ENCODE results near the gene PARD3.

Gene PARD3

GRCh38 chr10:34524369-34525091 lies 290.6 kb downstream of the PARD3 start:
- no peak for DNase-seq

GRCh38 chr10:34523017-34523767 lies 291.9 kb downstream of the PARD3 start:
- DNase-seq, result no peak

- no peak for DNase-seq
These were observed 292.6 kb downstream of the PARD3 start for GRCh38 chr10:34522546-34522945.

GRCh38 chr10:34520510-34520909 lies 294.6 kb downstream of the PARD3 start:
- no peak for DNase-seq

GRCh38 chr10:34520084-34520483 lies 295.0 kb downstream of the PARD3 start:
- DNase-seq, result no peak

- no peak for DNase-seq
These were observed 300.8 kb downstream of the PARD3 start for GRCh38 chr10:34514290-34514689.

GRCh38 chr10:34513636-34514035 lies 301.5 kb downstream of the PARD3 start:
- no peak for DNase-seq

GRCh38 chr10:34507217-34507616 lies 307.9 kb downstream of the PARD3 start:
- DNase-seq, result no peak

GRCh38 chr10:34506786-34507185 lies 308.3 kb downstream of the PARD3 start:
- DNase-seq, result no peak

GRCh38 chr10:34505338-34505737 lies 309.8 kb downstream of the PARD3 start:
- DNase-seq, result no peak

- DNase-seq, result no peak
These were observed 310.6 kb downstream of the PARD3 start for GRCh38 chr10:34504534-34504933.

- no peak for DNase-seq
These were observed 311.4 kb downstream of the PARD3 start for GRCh38 chr10:34503704-34504103.

GRCh38 chr10:34499612-34500279 lies 315.4 kb downstream of the PARD3 start:
- DNase-seq, result no peak

GRCh38 chr10:34498821-34499220 lies 316.3 kb downstream of the PARD3 start:
- DNase-seq, result no peak

GRCh38 chr10:34495938-34496337 lies 319.2 kb downstream of the PARD3 start:
- no peak for DNase-seq

GRCh38 chr10:34494012-34494411 lies 321.1 kb downstream of the PARD3 start:
- DNase-seq, result no peak

GRCh38 chr10:34492081-34492480 lies 323.0 kb downstream of the PARD3 start:
- DNase-seq, result no peak

- DNase-seq, result no peak
These were observed 323.4 kb downstream of the PARD3 start for GRCh38 chr10:34491678-34492077.

GRCh38 chr10:34489973-34490745 lies 324.9 kb downstream of the PARD3 start:
- DNase-seq, result no peak

- no peak for DNase-seq
These were observed 325.7 kb downstream of the PARD3 start for GRCh38 chr10:34489411-34489810.

- DNase-seq, result no peak
These were observed 326.5 kb downstream of the PARD3 start for GRCh38 chr10:34488476-34489130.

GRCh38 chr10:34486008-34486407 lies 329.1 kb downstream of the PARD3 start:
- no peak for DNase-seq

- no peak for DNase-seq
These were observed 330.9 kb downstream of the PARD3 start for GRCh38 chr10:34484164-34484563.

Data from activated gamma-delta T cell treated with Interleukin-2 at 50 U/mL for 16 hours (primary cell).